Gastroesophageal sphincter (tissue), 4 donors: ENCODE results near the gene MARS1. TPM values are rescaled to one million over a fixed set of nuclear protein-coding genes. Genes with fewer than 3 reads are reported as not detected.

Experiments used
- ATAC-seq: fragments of 150-250 bp; one replicate; pipeline ENCODE4 v1.9.1; 2016; ENCODE audit warnings: mild to moderate bottlenecking, moderate library complexity
- H3K27ac ChIP-seq, 4 donors: fragments of 200-600 bp; sonication (generic) in 3 of 4; 1 replicate in 3 of 4; 2 replicates in 1 of 4; pipeline ENCODE4 v1.5.1; 2016 to 2019
- H3K27me3 ChIP-seq: fragments of 200-600 bp; sonication (generic); one replicate; pipeline ENCODE4 v1.5.1; 2019
- H3K36me3 ChIP-seq, 2 donors: fragments of 200-600 bp; sonication (generic); one replicate each; pipeline ENCODE4 v1.5.1; 2019; ENCODE audit warnings: control low read depth in 1 of 2
- H3K4me1 ChIP-seq, 3 donors: fragments of 200-600 bp; sonication (generic); 1 replicate in 2 of 3; 2 replicates in 1 of 3; pipeline ENCODE4 v1.5.1; 2016 to 2019; ENCODE audit warnings: control low read depth in 2 of 3
- H3K4me3 ChIP-seq, 2 donors: fragments of 200-600 bp; sonication (generic); one replicate each; pipeline ENCODE4 v1.5.1; 2019; ENCODE audit warnings: mild to moderate bottlenecking in 1 of 2, moderate library complexity in 1 of 2
- H3K9me3 ChIP-seq, 3 donors: fragments of 200-600 bp; sonication (generic); one replicate each; pipeline ENCODE4 v1.5.1; 2017 to 2019; ENCODE audit warnings: control low read depth in 2 of 3
- CTCF ChIP-seq, 4 experiments: fragments of 200-600 bp in 2 of 4; fragments of 450-650 bp in 2 of 4; sonication (generic) in 1 of 4; IDR thresholded peaks; one replicate each; pipeline ENCODE4 v1.5.1; 2017 to 2019; ENCODE audit warnings: antibody characterized with exemption in 4 of 4, mild to moderate bottlenecking in 2 of 4, moderate library complexity in 2 of 4
- EP300 ChIP-seq: sonication (generic); formaldehyde crosslinking; IDR thresholded peaks from one replicate; pipeline ENCODE4 v1.6.1; 2017; ENCODE audit warnings: antibody characterized with exemption, mild to moderate bottlenecking
- POLR2A ChIP-seq, 2 donors: fragments of 450-650 bp; IDR thresholded peaks; one replicate each; pipeline ENCODE4 v1.6.1; 2017; ENCODE audit warnings: antibody characterized with exemption in 2 of 2, mild to moderate bottlenecking in 2 of 2, moderate library complexity in 1 of 2
- POLR2AphosphoS5 ChIP-seq: sonication (generic); formaldehyde crosslinking; IDR thresholded peaks from one replicate; pipeline ENCODE4 v1.6.1; 2017; ENCODE audit warnings: antibody characterized with exemption
- WGBS, 2 donors: methylation state at CpG; one replicate each; pipeline ENCODE4 v1.1.5; 2018; ENCODE audit warnings: low coverage in 1 of 2; 5-methylcytosine and 5-hydroxymethylcytosine counted together
- total RNA-seq, 4 donors: library from RNA; depleted of rRNA; stranded (reverse); fragments of >200 nt; gene quantifications; one replicate each; pipeline ENCODE4 v1.1.0, GENCODE V29; 2016

Gene MARS1
- total RNA-seq, 4 donors from 2014 or later, result 67.4 to 209 (median 81.7) TPM

GRCh38 chr12:57470970-57471656 is 16.8 kb upstream of the MARS1 start:
- TF ChIP-seq POLR2A (IDR thresholded peaks at IDR 0.05) (no peak), CTCF (IDR thresholded peaks at IDR 0.05) (no peak), EP300 (no peak), POLR2AphosphoS5 (no peak)
- peaks cover 0 to 13% (median 7%) of the 10 kb centered on the region in 3 donors for H3K4me1 ChIP-seq
- H3K4me3 ChIP-seq, result no peak overlapping the region
- H3K27me3 ChIP-seq, result peaks cover 94% of the 10 kb centered on the region
- H3K27ac ChIP-seq, result no peak overlapping the region
- no peaks in the 10 kb centered on the region for H3K9me3 ChIP-seq
- WGBS, 2 donors, result 86 to 100% methylated on average over 1 of the region's 4 CpGs
- H3K36me3 ChIP-seq, result no peaks in the 10 kb centered on the region
- ATAC-seq, result no peak

GRCh38 chr12:57471661-57472060 is 16.2 kb upstream of the MARS1 start:
- H3K27me3 ChIP-seq, result peaks cover 100% of the 10 kb centered on the region
- no peak overlapping the region for H3K4me3 ChIP-seq
- peaks cover 0 to 17% (median 7%) of the 10 kb centered on the region in 3 donors for H3K4me1 ChIP-seq
- no peak overlapping the region for H3K27ac ChIP-seq
- H3K36me3 ChIP-seq, result no peaks in the 10 kb centered on the region
- ATAC-seq, result no peak
- TF ChIP-seq CTCF (IDR thresholded peaks at IDR 0.05), result no peak
- no peak for TF ChIP-seq POLR2A (IDR thresholded peaks at IDR 0.05)
- no peak for TF ChIP-seq EP300
- no peak for TF ChIP-seq POLR2AphosphoS5
- 80% methylated on average over 1 of the region's 3 CpGs; no CpG with 5 or more reads in 1 of the 2 donors for WGBS, 2 donors
- H3K9me3 ChIP-seq, result no peaks in the 10 kb centered on the region

GRCh38 chr12:57472391-57472790 is 15.5 kb upstream of the MARS1 start:
- 71 to 93% methylated on average over 2 to 3 of the region's 3 CpGs for WGBS, 2 donors

GRCh38 chr12:57473392-57473791 is 14.5 kb upstream of the MARS1 start:
- no peaks in the 10 kb centered on the region for H3K9me3 ChIP-seq
- no peak for ATAC-seq
- peaks cover 0 to 17% (median 7%) of the 10 kb centered on the region in 3 donors for H3K4me1 ChIP-seq
- no peak overlapping the region for H3K27ac ChIP-seq
- H3K36me3 ChIP-seq, result no peaks in the 10 kb centered on the region
- no peak for TF ChIP-seq EP300
- TF ChIP-seq POLR2A (IDR thresholded peaks at IDR 0.05), result no peak
- no peak for TF ChIP-seq CTCF (IDR thresholded peaks at IDR 0.05)
- no peak for TF ChIP-seq POLR2AphosphoS5
- no peak overlapping the region for H3K4me3 ChIP-seq
- 0 to 6% methylated on average over 1 to 2 of the region's 3 CpGs for WGBS, 2 donors
- H3K27me3 ChIP-seq, result peaks cover 100% of the 10 kb centered on the region

More at GRCh38 chr12:57472391-57472790, 15.5 kb upstream of the MARS1 start:
- Histone ChIP-seq H3K27ac (no peak overlapping the region), H3K4me1 (peaks cover 0 to 17% (median 7%) of the 10 kb centered on the region in 3 donors), H3K4me3 (no peak overlapping the region), H3K36me3 (no peaks in the 10 kb centered on the region), H3K9me3 (no peaks in the 10 kb centered on the region), H3K27me3 (peaks cover 100% of the 10 kb centered on the region)
- no peak for ATAC-seq
- no peak for TF ChIP-seq EP300
- no peak for TF ChIP-seq POLR2AphosphoS5
- no peak for TF ChIP-seq POLR2A (IDR thresholded peaks at IDR 0.05)
- no peak for TF ChIP-seq CTCF (IDR thresholded peaks at IDR 0.05)

GRCh38 chr12:57473886-57474285 is 14.0 kb upstream of the MARS1 start:
- WGBS, 2 donors, result 100% methylated on average over 1 of the region's 5 CpGs
- no peaks in the 10 kb centered on the region for H3K9me3 ChIP-seq
- peaks cover 0 to 17% (median 7%) of the 10 kb centered on the region in 3 donors for H3K4me1 ChIP-seq
- no peaks in the 10 kb centered on the region for H3K36me3 ChIP-seq
- H3K4me3 ChIP-seq, result no peak overlapping the region
- TF ChIP-seq EP300, result no peak
- peaks cover 100% of the 10 kb centered on the region for H3K27me3 ChIP-seq
- H3K27ac ChIP-seq, result no peak overlapping the region
- no peak for ATAC-seq
